HG03103 (cell line): ENCODE data around the gene SCARB2.

ENCODE experiments used
- ATAC-seq: cut with Tn5 transposase; IDR thresholded peaks from one replicate; pipeline ENCODE4 v1.9.1; 2021; ENCODE audit warnings: low read depth; ENCODE audit not compliant: unreplicated experiment

Gene SCARB2

GRCh38 chr4:76201276-76201675, 12.3 kb downstream of the SCARB2 start:
- ATAC-seq = no peak

- ATAC-seq = no peak
Measured at GRCh38 chr4:76200771-76201231, 12.8 kb downstream of the SCARB2 start.

DNA sequence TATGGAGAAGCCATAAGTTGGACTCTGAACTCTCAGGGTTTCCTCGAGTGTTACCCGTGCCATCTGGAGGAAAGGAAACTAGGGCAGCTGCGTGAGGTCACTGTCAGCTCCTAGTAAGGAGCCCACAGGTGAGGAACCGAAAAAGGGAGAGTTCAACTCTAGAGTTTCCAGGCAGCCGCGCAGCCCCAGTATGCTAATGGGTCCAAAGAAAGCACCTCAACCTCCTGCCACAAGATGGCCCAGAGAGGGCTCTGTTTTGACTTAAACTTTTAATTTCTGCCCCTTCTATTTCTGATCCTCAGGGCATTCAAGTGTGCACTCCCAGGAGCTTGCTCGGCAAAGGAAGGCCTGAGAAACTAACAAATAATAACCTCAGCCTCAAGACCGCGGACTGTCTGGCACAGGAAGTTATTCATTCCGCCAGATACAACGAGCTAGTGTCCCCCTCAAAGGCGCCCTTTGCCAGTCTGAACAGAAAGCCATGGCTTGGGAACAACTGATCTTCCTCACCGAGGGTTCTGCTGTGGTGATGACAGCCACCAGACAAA, 13.9 kb downstream of the SCARB2 start:
- peak; percentile 88 for ATAC-seq

- peak; percentile 41 for ATAC-seq
Measured at GRCh38 chr4:76198411-76199237, 15.0 kb downstream of the SCARB2 start.

- peak; percentile 0 for ATAC-seq
Measured at GRCh38 chr4:76197971-76198410, 15.6 kb downstream of the SCARB2 start.

- no peak for ATAC-seq
Measured at GRCh38 chr4:76197031-76197743, 16.4 kb downstream of the SCARB2 start.

DNA sequence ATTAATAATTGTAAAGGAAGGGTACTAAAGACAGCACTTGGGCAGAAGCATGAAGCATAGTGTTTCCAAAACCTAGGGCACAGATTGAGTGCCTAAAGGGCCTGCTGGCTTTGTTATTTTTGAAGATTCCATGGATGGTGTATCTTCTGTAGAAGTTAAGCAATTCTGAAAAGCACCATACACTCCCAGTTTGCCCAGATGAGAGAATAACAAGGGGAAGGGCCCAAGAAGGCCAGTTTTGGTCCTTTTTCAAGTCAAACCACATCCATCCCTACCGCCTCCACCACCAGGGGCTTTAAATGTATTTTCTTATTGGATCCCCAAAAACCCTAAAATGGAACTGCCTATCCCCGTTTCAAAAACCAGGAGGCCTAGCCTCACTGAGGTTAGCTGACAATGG, 17.2 kb downstream of the SCARB2 start:
- no peak for ATAC-seq

DNA sequence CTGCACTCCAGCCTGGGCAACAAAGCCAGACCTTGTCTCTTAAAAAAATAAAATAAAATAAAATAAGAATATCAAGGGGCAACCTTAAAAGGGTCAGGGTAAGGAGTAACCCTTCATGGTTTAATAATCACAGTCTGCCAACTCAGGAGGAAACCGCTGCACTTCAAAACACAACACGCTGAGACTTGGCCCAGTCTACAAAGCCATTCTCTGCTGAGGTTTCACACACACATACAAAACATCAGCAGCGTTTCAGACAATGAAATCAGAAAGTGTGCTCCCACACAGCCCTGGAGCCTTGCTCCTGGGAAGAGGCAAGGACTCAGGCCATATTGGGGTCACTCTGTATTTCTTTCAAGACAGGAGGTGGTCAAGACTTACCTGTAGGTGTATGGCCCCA, 18.3 kb downstream of the SCARB2 start:
- ATAC-seq = no peak

DNA sequence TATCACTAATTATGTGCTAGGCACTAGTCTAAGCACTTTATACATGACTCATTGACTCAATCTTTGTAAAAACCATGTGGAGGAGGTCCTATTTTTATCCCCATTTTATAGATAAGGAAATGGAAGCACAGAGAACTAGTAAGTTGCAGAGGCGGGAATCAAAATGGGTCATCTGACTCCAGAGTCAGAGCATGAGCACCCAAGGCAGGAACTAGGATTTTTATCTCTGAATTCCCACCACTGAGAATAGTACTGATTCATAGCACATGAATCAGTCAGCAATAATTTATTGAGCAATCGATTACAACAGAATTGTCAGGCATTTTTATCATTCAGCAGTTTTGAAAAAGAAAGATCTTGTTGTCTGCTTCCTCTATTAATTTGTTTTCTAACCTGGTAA, 19.3 kb downstream of the SCARB2 start:
- ATAC-seq = no peak

DNA sequence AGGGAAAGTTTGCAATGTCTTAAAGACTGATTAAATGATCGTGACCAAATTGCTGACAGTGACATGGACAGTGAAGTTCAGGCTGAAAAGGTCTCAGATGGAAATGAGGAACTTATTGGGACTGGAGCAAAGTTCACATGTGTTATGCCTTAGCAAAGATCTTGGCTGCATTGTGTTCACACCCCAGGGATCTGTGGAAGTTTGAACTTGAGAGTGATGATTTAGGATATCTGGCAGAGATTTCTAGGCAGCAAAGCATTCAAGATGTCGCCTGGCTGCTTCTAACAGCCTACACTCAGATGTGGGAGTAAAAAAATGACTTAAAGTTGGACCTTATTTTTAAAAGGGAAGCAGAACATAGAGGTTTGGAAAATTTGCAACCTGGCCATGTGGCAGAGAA, 21.4 kb downstream of the SCARB2 start:
- no peak for ATAC-seq

- no peak for ATAC-seq
Measured at GRCh38 chr4:76188557-76188956, 25.1 kb downstream of the SCARB2 start.

DNA sequence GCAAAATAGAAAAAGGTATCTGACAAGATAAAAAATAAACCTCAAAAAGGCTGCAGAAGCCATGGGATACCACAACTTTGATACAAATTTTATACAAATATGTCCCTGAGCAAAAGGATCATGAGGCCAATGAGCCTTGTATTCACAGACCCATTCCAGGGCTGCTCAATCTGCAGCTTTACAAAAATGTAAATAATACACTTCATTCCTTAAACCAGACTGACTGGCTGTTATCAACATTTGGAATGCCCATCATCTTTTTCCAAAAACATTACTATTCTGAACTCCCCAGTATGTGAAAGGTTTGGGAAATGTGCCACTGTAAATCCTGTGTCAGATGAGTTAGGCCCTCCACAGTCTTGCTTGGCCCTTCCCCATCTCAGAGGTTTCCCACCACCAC, 25.5 kb downstream of the SCARB2 start:
- ATAC-seq = no peak

DNA sequence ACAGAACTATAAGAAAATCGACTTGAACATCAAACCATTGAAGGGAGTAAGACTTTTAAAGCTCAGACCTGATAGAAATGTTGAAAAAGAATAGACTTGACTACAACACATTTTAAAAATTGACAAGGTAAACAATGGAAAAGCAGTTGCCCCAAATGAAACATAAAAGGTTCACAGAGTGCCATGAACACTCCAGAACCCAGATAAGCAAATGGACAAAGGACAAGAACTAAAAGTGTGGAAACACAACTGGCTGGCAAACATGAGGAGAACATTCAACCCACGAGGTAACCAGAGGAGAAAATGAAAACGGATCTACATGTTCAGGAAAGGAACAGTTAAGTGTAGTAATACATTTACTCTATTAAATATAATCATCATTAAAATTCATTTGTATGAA, 26.5 kb downstream of the SCARB2 start:
- no peak for ATAC-seq

GRCh38 chr4:76182463-76182862, 31.2 kb downstream of the SCARB2 start:
- ATAC-seq = no peak

DNA sequence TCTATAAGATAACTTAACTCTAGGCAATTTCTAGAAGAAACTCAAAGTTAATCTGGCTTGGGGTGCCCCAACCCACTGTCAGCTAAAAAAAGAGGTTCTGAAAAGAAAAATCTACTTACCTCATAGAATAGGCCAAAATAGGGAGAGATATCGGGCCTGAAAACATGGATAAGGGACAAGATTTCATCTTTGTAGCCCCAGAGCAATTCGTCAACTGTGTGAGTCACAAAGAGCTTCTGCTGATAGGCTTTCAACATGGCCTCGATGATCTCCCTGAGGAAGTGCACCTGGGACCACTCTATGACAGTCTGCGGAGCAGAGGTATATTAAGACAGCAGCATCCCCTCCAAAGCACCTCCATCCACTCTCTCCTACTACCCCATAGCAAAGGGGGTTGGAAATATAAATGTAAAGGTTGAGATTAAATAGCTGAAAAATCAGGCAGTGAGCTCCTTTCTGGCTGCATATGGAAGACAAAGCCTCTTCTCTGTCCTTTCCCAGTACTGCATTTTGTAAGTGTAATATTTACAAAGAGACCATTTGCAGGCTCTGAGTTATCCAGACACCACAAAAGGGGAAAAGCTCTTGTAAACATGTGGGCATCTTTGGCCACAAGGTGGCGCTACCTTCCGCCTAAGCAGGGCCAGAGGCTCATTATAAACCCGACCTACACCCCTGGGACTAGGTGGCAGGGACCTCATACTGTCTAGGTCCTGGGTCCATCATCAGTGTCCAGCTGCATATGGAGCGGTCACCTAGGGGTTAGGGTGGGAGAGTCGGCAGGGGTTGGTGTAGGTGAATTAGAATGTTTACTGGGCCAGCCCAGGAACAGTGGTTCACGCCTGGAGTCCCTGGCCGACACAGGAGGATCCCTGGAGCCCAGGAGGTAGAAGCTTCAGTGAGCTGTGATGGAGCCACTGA, 34.0 kb downstream of the SCARB2 start:
- peak; percentile 86 for ATAC-seq

DNA sequence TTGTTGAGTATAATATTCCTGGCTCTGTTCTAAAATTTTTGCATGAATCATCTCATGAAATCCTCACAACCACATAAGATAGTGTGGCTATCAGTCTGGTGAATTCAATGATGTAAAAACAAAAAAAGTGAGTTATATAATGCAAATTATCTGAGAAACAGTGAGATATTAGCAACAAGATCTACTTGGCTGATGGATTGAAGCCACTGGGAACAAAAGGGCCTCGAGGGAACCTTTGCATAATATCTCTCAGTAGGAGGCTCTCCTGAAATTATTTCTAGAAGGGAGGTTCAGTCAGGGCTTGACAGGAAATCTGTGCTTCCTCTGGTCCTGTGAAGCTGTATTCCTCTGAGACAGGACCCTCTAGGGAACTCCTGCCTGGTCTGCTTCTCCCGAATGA, 35.3 kb downstream of the SCARB2 start:
- no peak for ATAC-seq

- ATAC-seq = no peak
Measured at GRCh38 chr4:76177709-76178108, 35.9 kb downstream of the SCARB2 start.

GRCh38 chr4:76175336-76175735, 38.3 kb downstream of the SCARB2 start:
- ATAC-seq = no peak

DNA sequence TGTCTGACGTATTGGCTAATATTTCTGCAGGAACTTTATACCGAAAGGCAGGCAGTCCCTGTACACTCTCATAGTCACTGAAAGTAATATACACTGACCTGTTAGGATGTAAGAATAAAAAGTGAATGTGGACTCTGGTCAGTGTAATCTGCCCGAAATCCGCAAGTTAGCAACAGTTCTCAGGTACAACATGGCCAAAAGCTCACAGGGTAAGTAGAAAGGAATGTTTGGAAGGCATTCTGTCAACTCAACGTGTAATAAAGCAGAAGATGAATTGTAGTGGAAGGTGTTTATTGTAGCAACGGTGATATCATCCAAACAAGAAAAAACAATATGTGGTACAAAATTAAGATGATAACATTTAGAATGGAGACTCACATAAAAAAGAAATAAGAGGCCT, 39.4 kb downstream of the SCARB2 start:
- ATAC-seq = no peak

DNA sequence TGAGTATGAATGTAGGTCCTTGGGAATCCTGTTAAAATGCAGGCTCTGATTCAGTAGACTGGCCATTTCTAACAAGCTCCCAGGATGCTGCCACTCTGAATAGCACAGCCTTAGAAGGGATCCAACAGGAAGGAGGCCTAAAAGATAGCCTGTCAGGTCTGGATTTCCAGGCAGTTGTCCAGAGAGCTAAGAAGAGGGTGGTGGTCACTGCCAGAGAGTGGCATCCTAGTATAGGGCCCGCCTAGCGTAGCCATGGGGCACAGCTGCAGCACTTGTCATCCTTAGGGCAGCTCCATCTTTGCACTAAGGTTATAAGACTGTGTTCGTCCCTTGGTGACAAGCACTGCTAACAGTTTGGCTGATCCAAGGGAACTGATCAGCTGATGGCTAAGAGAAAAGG, 44.9 kb downstream of the SCARB2 start:
- no peak for ATAC-seq

DNA sequence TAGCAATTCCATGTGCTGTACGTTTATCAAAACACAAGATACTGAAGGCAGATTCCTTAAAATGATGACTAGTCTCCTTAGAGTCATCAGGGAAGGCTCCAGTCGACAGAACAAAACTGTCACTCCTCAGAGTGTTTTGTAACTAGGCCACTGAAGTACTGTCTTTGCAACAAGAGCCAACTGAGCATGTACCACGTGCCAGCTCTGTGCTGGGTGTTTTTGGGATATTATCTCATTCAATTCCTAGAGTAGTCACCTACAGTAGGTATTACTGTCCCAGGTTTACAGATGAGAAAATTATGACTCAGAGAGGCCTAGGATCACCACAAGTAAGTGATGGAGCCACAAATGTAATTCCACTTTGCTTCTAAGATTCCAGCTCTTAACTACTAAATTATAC, 47.1 kb downstream of the SCARB2 start:
- ATAC-seq = no peak
